H1 (cell line): Measurements from ENCODE around the gene MAK. TPM values are rescaled to one million over a fixed set of nuclear protein-coding genes. Genes with fewer than 3 reads are reported as not detected.

ENCODE experiments used
- CBX8 ChIP-seq: fragments of 300-800, 300-1000 bp; sonication (generic); IDR thresholded peaks from 2 replicates; pipeline ENCODE4 v1.7.1; 2016; ENCODE audit warnings: low read depth, low read length, borderline replicate concordance
- CHD1 ChIP-seq: IDR thresholded peaks from 2 replicates; pipeline ENCODE4 v1.6.1; 2012; ENCODE audit warnings: low read depth, low read length, improper control_type of control experiment
- CHD2 ChIP-seq: IDR thresholded peaks from 2 replicates; pipeline ENCODE4 v1.6.1; 2012; ENCODE audit warnings: low read length, improper control_type of control experiment
- CTCF ChIP-seq, 3 experiments: IDR thresholded peaks; 1 replicate in 2 of 3; 2 replicates in 1 of 3; pipeline versions ENCODE4 v1.5.1 to v1.6.1; 2011; ENCODE audit warnings: low read length in 3 of 3, mild to moderate bottlenecking in 3 of 3, inconsistent platforms in 2 of 3, low read depth in 1 of 3, moderate library complexity in 1 of 3; ENCODE audit not compliant: insufficient read depth in 1 of 3; ENCODE audit errors: control extremely low read depth in 1 of 3
- EGR1 ChIP-seq: IDR thresholded peaks from 2 replicates; pipeline ENCODE4 v1.6.1; 2011; ENCODE audit warnings: low read depth, low read length, borderline replicate concordance
- HDAC2 ChIP-seq, 2 experiments: fragments of 300-600 bp in 1 of 2; sonication (generic) in 1 of 2; IDR thresholded peaks; 2 replicates each; pipeline ENCODE4 v1.6.1; 2011 to 2012; ENCODE audit warnings: low read depth in 2 of 2, low read length in 2 of 2, mild to moderate bottlenecking in 2 of 2, moderate library complexity in 2 of 2, borderline replicate concordance in 1 of 2, inconsistent platforms in 1 of 2
- JUND ChIP-seq: IDR thresholded peaks from 2 replicates; pipeline ENCODE4 v1.6.1; 2011; ENCODE audit warnings: mild to moderate bottlenecking, improper control_type of control experiment, low read length
- KDM4A ChIP-seq: IDR thresholded peaks from one replicate; pipeline ENCODE4 v1.7.1; 2012; ENCODE audit warnings: low read depth, mild to moderate bottlenecking, moderate library complexity, low read length, inconsistent platforms; ENCODE audit not compliant: severe bottlenecking
- NRF1 ChIP-seq: IDR thresholded peaks from 2 replicates; pipeline ENCODE4 v1.6.1; 2011; ENCODE audit warnings: mild to moderate bottlenecking, low read depth, low read length, improper control_type of control experiment
- POLR2A ChIP-seq, 2 experiments: IDR thresholded peaks; 1 replicate in 1 of 2; 2 replicates in 1 of 2; pipeline ENCODE4 v1.6.1; 2011; ENCODE audit warnings: low read depth in 2 of 2, low read length in 2 of 2, mild to moderate bottlenecking in 2 of 2; ENCODE audit errors: control extremely low read depth in 1 of 2
- POLR2AphosphoS5 ChIP-seq: IDR thresholded peaks from 2 replicates; pipeline ENCODE4 v1.6.1; 2011; ENCODE audit warnings: low read depth, low read length
- POU5F1 ChIP-seq: IDR thresholded peaks from 2 replicates; pipeline ENCODE4 v1.6.1; 2011; ENCODE audit warnings: low read depth, mild to moderate bottlenecking, low read length, moderate library complexity
- RBBP5 ChIP-seq: IDR thresholded peaks from 2 replicates; pipeline ENCODE4 v1.7.1; 2012; ENCODE audit warnings: low read depth, mild to moderate bottlenecking, inconsistent platforms, low read length, moderate library complexity, borderline replicate concordance
- RFX5 ChIP-seq: IDR thresholded peaks from 2 replicates; pipeline ENCODE4 v1.6.1; 2011; ENCODE audit warnings: low read depth, low read length, improper control_type of control experiment, borderline replicate concordance
- RNF2 ChIP-seq: fragments of 200-900, 300-1000 bp; sonication (generic); IDR thresholded peaks from 2 replicates; pipeline ENCODE4 v1.7.1; 2016; ENCODE audit warnings: borderline replicate concordance, low read depth, mild to moderate bottlenecking, antibody characterized with exemption, low read length; ENCODE audit not compliant: poor library complexity, severe bottlenecking; ENCODE audit errors: missing control alignments
- SIN3A ChIP-seq, 2 experiments: IDR thresholded peaks in 1 of 2; conservative IDR thresholded peaks in 1 of 2; 2 replicates each; pipeline ENCODE4 v1.6.1; 2011 to 2012; ENCODE audit warnings: low read length in 2 of 2, improper control_type of control experiment in 1 of 2, low read depth in 1 of 2, mild to moderate bottlenecking in 1 of 2
- SIX5 ChIP-seq: IDR thresholded peaks from 2 replicates; pipeline ENCODE4 v1.6.1; 2011; ENCODE audit warnings: mild to moderate bottlenecking, low read depth, low read length
- TBP ChIP-seq: IDR thresholded peaks from 2 replicates; pipeline ENCODE4 v1.6.1; 2011; ENCODE audit warnings: low read depth, low read length, improper control_type of control experiment
- USF2 ChIP-seq: IDR thresholded peaks from 2 replicates; pipeline ENCODE4 v1.6.1; 2011; ENCODE audit warnings: low read length, improper control_type of control experiment
- ZNF274 ChIP-seq: IDR thresholded peaks from 2 replicates; pipeline ENCODE4 v1.7.0; 2012; ENCODE audit warnings: low read length, borderline replicate concordance; ENCODE audit errors: extremely low read depth
- polyA plus RNA-seq, 7 experiments: library from polyadenylated mRNA; depleted of rRNA in 3 of 7; stranded (reverse) in 5 of 7; unstranded in 2 of 7; fragments of >200 nt in 5 of 7; fragments of 200-250 nt in 2 of 7; gene quantifications; 1 replicate in 5 of 7; 2 replicates in 1 of 7; 4 replicates in 1 of 7; pipeline versions ENCODE4 v1.2.1 to v1.2.3, GENCODE V29; 2011 to 2013; ENCODE audit warnings: missing spikeins in 2 of 7, mixed read lengths in 2 of 7
- total RNA-seq: library from RNA; stranded (reverse); fragmentation: NEBNext Ultra II Directional; extraction: Animal tissue kit (Norgen Biotek cat#: 25700); gene quantifications from 2 replicates; pipeline ENCODE4 v1.2.1, GENCODE V29; 2021

MAK gene
- total and polyA plus RNA-seq, 2 of the 8 experiments (the other 6 are each of a cell fraction or from before 2014, with no cell fraction given) = 0.08 to 0.37 TPM

GRCh38 chr6:10837995-10838793 lies at the start of gene MAK (continued):
- no peak for TF ChIP-seq EGR1
- no peak for TF ChIP-seq SIX5
- TF ChIP-seq CBX8 = no peak
- TF ChIP-seq RBBP5 = peak; percentile 89; the same call in 1 of the 2 replicates
- TF ChIP-seq CHD1 = no peak
- no peak for TF ChIP-seq NRF1
- no peak for TF ChIP-seq POU5F1
- TF ChIP-seq SIN3A (conservative IDR thresholded peaks at IDR 0.05 in 1 of 2, IDR thresholded peaks at IDR 0.05 in 1 of 2; ENCODE audit: low read depth in 1 of 2, low read length in 2 of 2) = peak; percentile 64 to 83; a peak in 2 of 4 replicates
- TF ChIP-seq RFX5 = no peak
- no peak for TF ChIP-seq CHD2
- TF ChIP-seq HDAC2 (IDR thresholded peaks at IDR 0.05; ENCODE audit: borderline replicate concordance in 1 of 2, low read depth in 2 of 2, low read length in 2 of 2) = peak in 1 of 2 experiments; percentile 23; a peak in 2 of 4 replicates
- peak; percentile 86 for TF ChIP-seq KDM4A
- TF ChIP-seq POLR2AphosphoS5 = peak; percentile 57; the same call in 1 of the 2 replicates
- TF ChIP-seq CTCF (IDR thresholded peaks at IDR 0.05; ENCODE audit: control extremely low read depth in 1 of 3, insufficient read depth in 1 of 3, low read depth in 1 of 3, low read length in 3 of 3) = no peak
- peak in 1 of 2 experiments; percentile 33; a peak in 2 of 3 replicates for TF ChIP-seq POLR2A (IDR thresholded peaks at IDR 0.05; ENCODE audit: control extremely low read depth in 1 of 2, low read depth in 2 of 2, low read length in 2 of 2)
- no peak for TF ChIP-seq RNF2
- TF ChIP-seq ZNF274 = no peak
- no peak for TF ChIP-seq JUND
- TF ChIP-seq TBP = peak; percentile 75
- no peak for TF ChIP-seq USF2
